ENCODE data around the gene PHLDA1. TPM values are rescaled to one million over a fixed set of nuclear protein-coding genes. Genes with fewer than 3 reads are reported as not detected.

The PHLDA1 gene
- total and polyA plus RNA-seq, 10 of the 15 experiments (the other 5 are each of a cell fraction or from before 2014, with no cell fraction given) = 0.66 to 14.2 (median 1.3) TPM

DNA sequence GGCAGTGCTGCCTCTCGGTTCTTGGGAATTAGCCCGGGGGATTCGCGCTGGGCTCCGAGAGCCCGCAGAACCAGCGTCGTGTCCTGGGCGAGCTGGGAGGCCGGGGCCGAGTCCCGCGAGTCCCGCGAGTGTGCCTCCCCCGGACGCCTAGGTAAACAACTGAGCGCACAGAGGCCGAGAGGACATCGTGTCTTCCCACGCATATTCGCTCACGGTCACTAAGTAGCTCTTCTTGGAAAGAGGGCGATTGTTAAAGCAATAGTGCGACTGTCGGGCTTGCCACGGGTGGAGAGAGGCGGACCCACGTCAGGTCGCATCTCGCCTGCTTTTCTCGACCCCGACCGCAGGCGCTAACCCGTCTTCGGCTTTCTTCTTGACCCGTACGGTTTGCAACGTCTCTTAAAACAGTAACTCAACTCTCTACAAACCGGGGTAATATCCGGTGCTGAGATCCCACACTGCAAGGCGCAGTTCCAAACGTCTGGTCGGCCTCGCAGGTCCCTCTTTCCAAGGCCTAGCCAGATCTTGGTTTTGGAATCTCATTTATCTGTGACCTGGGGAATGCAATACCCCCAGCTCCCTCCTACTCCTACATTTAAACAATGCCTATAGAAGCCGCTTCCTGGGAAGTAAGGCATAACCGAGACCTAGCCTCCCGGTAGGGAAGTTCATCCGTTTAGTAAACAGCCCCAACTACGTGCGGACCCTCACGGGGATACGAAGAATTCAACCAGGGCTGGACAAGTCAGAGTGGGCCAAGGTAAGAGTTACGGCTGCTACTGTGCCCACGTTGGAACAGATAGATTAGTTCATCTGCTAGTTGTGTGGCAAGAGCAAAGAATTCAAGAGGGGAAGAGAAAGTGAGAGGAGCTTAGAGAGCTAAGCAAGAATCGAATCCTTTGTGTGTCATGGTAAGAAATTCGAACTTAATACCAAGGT is 736 bp upstream of the PHLDA1 start (continued):
- no peak for TF ChIP-seq RB1 (IDR thresholded peaks at IDR 0.05; ENCODE audit: borderline replicate concordance)
- TF ChIP-seq MTA3 (IDR thresholded peaks at IDR 0.05; ENCODE audit: borderline replicate concordance, low read length) = peak; percentile 69; the same call in 1 of the 2 replicates
- TF ChIP-seq CREM (IDR thresholded peaks at IDR 0.05; ENCODE audit: low read depth) = 0 out of 2 replicates have a peak, but pooled peaks have one; percentile 7
- TF ChIP-seq SRF (IDR thresholded peaks at IDR 0.05; ENCODE audit: low read depth in 2 of 2, low read length in 2 of 2) = no peak
- TF ChIP-seq ZNF207 (IDR thresholded peaks at IDR 0.05; ENCODE audit: borderline replicate concordance) = no peak; the same call in 1 of the 2 replicates
- TF ChIP-seq BCL11A (IDR thresholded peaks at IDR 0.05; ENCODE audit: low read depth, low read length) = no peak
- 0 out of 2 replicates have a peak, but pooled peaks have one; percentile 18 for TF ChIP-seq BACH1 (IDR thresholded peaks at IDR 0.05; ENCODE audit: borderline replicate concordance)
- peak; percentile 47; the same call in 1 of the 2 replicates for TF ChIP-seq MXI1 (IDR thresholded peaks at IDR 0.05; ENCODE audit: low read depth, low read length)
- TF ChIP-seq TBL1XR1 (IDR thresholded peaks at IDR 0.05; ENCODE audit: low read depth, low read length) = no peak
- TF ChIP-seq, protein P1, sequence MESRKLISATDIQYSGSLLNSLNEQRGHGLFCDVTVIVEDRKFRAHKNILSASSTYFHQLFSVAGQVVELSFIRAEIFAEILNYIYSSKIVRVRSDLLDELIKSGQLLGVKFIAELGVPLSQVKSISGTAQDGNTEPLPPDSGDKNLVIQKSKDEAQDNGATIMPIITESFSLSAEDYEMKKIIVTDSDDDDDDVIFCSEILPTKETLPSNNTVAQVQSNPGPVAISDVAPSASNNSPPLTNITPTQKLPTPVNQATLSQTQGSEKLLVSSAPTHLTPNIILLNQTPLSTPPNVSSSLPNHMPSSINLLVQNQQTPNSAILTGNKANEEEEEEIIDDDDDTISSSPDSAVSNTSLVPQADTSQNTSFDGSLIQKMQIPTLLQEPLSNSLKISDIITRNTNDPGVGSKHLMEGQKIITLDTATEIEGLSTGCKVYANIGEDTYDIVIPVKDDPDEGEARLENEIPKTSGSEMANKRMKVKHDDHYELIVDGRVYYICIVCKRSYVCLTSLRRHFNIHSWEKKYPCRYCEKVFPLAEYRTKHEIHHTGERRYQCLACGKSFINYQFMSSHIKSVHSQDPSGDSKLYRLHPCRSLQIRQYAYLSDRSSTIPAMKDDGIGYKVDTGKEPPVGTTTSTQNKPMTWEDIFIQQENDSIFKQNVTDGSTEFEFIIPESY (IDR thresholded peaks at IDR 0.05) = no peak
- TF ChIP-seq, protein P2, sequence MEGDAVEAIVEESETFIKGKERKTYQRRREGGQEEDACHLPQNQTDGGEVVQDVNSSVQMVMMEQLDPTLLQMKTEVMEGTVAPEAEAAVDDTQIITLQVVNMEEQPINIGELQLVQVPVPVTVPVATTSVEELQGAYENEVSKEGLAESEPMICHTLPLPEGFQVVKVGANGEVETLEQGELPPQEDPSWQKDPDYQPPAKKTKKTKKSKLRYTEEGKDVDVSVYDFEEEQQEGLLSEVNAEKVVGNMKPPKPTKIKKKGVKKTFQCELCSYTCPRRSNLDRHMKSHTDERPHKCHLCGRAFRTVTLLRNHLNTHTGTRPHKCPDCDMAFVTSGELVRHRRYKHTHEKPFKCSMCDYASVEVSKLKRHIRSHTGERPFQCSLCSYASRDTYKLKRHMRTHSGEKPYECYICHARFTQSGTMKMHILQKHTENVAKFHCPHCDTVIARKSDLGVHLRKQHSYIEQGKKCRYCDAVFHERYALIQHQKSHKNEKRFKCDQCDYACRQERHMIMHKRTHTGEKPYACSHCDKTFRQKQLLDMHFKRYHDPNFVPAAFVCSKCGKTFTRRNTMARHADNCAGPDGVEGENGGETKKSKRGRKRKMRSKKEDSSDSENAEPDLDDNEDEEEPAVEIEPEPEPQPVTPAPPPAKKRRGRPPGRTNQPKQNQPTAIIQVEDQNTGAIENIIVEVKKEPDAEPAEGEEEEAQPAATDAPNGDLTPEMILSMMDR (IDR thresholded peaks at IDR 0.05 in 2 of 3, conservative IDR thresholded peaks at IDR 0.05 in 1 of 3; ENCODE audit: control insufficient read depth in 2 of 3, extremely low read depth in 1 of 3, insufficient read depth in 1 of 3, low read depth in 3 of 3, low read length in 3 of 3) = no peak
- no peak for TF ChIP-seq JUND (IDR thresholded peaks at IDR 0.05; ENCODE audit: low read depth, low read length)
- TF ChIP-seq, protein P3, sequence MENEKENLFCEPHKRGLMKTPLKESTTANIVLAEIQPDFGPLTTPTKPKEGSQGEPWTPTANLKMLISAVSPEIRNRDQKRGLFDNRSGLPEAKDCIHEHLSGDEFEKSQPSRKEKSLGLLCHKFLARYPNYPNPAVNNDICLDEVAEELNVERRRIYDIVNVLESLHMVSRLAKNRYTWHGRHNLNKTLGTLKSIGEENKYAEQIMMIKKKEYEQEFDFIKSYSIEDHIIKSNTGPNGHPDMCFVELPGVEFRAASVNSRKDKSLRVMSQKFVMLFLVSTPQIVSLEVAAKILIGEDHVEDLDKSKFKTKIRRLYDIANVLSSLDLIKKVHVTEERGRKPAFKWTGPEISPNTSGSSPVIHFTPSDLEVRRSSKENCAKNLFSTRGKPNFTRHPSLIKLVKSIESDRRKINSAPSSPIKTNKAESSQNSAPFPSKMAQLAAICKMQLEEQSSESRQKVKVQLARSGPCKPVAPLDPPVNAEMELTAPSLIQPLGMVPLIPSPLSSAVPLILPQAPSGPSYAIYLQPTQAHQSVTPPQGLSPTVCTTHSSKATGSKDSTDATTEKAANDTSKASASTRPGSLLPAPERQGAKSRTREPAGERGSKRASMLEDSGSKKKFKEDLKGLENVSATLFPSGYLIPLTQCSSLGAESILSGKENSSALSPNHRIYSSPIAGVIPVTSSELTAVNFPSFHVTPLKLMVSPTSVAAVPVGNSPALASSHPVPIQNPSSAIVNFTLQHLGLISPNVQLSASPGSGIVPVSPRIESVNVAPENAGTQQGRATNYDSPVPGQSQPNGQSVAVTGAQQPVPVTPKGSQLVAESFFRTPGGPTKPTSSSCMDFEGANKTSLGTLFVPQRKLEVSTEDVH (IDR thresholded peaks at IDR 0.05; ENCODE audit: low read depth, partially characterized antibody) = no peak
- TF ChIP-seq BCL3 (IDR thresholded peaks at IDR 0.05; ENCODE audit: borderline replicate concordance, insufficient read depth, low read depth, low read length, poor library complexity, severe bottlenecking) = no peak
- TF ChIP-seq NFIC (IDR thresholded peaks at IDR 0.05; ENCODE audit: low read depth, low read length) = no peak
- TF ChIP-seq HCFC1 (IDR thresholded peaks at IDR 0.05; ENCODE audit: low read length) = no peak
- TF ChIP-seq NR2C1 (IDR thresholded peaks at IDR 0.05) = no peak
- no peak for TF ChIP-seq MYB (IDR thresholded peaks at IDR 0.05; ENCODE audit: borderline replicate concordance, low read depth, low read length)
- peak; percentile 9; the same call in 1 of the 2 replicates for TF ChIP-seq PAX5 (IDR thresholded peaks at IDR 0.05; ENCODE audit: borderline replicate concordance, low read depth, low read length)
- 0 out of 2 replicates have a peak, but pooled peaks have one; percentile 13 for TF ChIP-seq NBN (IDR thresholded peaks at IDR 0.05)
- no peak for TF ChIP-seq ATF7 (IDR thresholded peaks at IDR 0.05; ENCODE audit: low read depth)
